ENCODE data around the gene CSH2. TPM values are rescaled to one million over a fixed set of nuclear protein-coding genes. Genes with fewer than 3 reads are reported as not detected.
"Not testable (repeated sequence)": the region's sequence is repeated elsewhere in the genome, so short reads cannot be mapped to it uniquely, and the experiment has no call there.

CSH2 gene
- total RNA-seq, 1 donor from 2014 or later: not detected

DNA sequence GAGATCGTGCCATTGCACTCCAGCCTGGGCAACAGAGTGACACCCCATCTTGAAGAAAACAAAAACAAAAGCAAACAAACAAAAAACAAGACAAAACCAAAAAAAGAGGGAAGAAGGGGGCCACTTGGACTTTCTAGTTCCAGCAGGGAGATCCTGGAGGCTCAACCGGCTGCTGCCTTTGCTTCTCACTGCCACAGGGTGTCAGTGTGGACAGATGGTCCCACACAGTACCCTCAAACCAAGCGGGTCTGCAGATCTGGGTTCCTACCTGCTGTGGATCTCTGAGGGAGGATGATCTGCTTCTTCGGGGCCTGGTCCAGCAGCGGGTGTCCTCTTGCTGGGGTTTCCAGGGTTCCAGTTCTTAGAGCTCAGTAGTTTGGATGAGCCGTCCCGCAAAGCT is 6.9 kb downstream of the CSH2 start:
- not testable (repeated sequence) for DNase-seq (ENCODE audit: extremely low read depth, low read depth, low spot score)

DNA sequence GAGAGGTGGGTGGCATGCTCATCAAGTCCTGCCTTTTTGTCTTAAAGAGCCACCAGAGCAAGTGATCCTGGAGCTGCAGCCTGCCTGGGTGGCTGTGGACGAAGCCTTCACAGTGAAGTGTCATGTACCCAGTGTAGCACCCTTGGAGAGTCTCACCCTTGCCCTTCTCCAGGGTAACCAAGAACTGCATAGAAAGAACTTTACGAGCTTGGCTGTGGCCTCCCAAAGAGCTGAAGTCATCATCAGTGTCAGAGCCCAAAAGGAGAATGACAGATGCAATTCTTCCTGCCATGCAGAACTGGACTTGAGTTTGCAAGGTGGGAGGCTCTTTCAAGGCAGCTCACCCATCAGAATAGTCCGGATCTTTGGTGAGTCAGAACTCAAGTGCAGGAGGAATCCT is 14.2 kb downstream of the CSH2 start:
- no peak for DNase-seq (ENCODE audit: extremely low read depth, low read depth, low spot score)

DNA sequence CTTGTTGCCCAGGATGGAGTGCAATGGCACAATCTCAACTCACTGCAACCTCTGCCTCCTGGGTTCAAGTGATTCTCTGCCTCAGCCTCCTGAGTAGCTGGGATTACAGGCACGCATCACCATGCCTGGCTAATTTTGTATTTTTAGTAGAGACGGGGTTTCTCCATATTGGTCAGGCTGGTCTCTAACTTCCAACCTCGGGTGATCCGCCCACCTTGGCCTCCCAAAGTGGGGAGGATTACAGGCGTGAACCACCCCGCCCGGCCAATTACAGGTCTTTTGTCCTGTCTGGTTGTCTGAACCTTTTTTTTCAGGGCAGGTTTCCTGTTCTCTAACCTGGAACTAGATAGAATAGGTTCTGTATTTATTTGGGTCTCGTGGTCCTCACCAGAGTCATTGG is 17.1 kb downstream of the CSH2 start:
- DNase-seq (ENCODE audit: extremely low read depth, low read depth, low spot score): not testable (repeated sequence)

DNA sequence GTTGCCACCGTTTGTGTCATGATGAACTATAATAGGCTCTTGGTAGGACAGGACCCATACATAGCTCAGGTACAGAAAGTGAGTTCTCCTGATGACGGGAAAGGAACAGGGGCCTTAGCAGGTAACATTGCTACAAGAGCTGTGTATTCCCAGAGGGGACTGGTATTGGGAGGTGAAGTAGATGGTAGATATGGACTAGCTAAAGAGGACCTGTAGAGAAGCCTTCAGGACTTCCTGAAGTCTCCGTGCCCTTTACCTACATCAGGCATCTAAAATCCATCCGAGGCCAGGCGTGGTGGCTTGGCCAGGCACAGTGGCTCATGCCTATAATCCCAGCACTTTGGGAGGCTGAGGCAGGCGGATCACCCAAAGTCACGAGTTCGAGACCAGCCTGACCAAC is 18.3 kb downstream of the CSH2 start:
- no peak for DNase-seq (ENCODE audit: extremely low read depth, low read depth, low spot score)

DNA sequence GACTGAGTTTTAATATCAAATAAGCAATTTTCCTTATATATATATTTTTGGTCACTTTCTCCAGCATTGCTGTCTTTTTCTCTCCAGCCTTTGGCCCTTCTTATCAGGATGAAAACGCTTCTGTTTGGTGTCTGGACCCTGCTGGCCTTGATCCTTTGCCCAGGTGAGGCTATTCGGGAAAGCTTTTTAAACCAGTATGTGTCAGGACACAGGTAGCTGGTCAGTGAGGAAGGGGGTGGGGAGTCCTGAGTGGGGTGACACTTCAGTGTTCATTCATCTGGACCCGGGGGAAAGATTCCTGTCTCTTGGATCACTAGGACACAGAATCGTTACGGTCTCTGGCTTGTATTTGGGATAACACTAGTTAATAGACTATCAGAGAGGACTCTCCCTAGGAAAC is 18.8 kb downstream of the CSH2 start:
- DNase-seq (ENCODE audit: extremely low read depth, low read depth, low spot score): no peak

DNA sequence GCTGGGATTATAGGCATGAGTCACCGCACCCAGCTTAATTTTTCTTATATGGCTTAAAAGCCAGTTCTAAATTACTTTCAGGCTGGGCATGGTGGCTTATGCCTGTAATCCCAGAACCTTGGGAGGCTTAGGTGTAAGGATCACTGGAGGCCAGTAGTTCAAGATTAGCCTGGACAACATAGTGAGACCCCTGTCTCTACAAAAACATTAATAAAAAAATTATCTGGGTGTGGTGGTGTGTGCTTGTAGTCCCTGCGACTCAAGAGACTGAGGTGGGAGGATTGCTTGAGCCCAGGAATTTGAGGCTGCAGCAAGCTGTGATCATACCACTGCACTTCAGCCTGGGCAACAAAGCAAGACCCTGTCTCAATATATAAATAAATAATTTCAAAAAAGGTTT is 20.2 kb downstream of the CSH2 start:
- no peak for DNase-seq (ENCODE audit: extremely low read depth, low read depth, low spot score)

DNA sequence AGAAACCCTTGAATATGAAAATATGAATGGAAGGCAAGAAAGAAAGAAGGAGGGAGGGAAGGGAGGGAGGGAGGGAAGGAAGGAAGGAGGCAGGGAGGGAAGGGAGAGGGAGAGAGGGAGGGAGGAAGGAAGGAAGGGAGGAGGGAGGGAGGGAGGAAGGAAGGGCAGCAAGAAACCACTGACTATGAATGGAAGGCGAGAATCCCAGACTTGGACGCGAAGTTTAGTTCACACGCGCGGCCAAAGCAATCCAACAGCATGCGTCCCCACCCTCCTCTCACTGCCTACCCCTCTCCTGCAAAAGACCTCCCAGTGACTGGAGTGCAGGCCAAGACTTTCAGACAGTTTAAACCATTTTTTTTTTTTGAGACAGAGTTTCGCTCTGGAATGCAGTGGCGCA is 23.1 kb downstream of the CSH2 start:
- DNase-seq (ENCODE audit: extremely low read depth, low read depth, low spot score): no peak

DNA sequence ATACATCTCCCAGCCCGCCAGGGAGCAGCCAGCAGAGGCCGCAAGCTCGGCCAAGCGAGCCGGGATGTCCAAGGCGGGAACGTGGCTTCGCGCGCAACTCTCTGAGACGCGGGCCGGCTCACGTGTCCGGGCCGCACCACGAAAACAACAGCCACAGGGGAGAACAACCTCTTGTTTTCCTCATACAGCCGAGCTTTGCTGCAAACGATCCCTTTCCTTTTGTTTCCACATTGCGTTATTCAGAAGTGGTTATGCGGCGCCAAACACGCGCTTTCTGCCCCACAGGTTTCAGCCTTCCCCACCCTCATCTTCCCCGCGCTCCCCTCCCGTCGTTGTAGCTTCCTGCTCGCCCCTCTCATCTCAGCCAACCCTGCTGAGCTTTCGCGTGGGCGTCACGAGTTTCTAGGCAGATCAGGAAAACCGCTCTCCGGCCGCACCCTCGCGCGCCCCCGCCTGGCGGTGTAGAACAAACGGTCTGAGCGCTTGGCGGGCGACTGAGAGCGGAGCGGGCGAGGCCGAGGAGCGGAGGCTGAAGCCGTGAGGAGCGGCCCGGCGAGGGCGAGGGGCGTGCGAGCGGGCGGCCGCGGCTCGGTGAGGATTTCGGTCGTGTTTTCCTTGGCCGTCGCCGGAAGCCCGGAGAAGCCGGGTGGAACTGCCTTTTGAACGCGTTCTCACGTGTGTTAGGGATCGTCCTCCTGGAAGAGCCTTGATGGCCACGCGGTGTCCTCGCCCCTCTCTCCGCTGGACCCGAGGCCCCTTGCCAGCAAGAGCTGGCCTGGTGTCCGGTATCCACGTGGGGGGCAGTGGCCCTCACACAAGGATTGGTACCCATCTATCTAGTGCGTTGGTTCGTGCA is 24.4 kb downstream of the CSH2 start:
- no peak for DNase-seq (ENCODE audit: extremely low read depth, low read depth, low spot score)

GRCh38 chr17:63847525-63848249 is 25.8 kb downstream of the CSH2 start:
- DNase-seq (ENCODE audit: extremely low read depth, low read depth, low spot score): no peak

GRCh38 chr17:63845509-63845908 is 28.0 kb downstream of the CSH2 start:
- DNase-seq (ENCODE audit: extremely low read depth, low read depth, low spot score): no peak

DNA sequence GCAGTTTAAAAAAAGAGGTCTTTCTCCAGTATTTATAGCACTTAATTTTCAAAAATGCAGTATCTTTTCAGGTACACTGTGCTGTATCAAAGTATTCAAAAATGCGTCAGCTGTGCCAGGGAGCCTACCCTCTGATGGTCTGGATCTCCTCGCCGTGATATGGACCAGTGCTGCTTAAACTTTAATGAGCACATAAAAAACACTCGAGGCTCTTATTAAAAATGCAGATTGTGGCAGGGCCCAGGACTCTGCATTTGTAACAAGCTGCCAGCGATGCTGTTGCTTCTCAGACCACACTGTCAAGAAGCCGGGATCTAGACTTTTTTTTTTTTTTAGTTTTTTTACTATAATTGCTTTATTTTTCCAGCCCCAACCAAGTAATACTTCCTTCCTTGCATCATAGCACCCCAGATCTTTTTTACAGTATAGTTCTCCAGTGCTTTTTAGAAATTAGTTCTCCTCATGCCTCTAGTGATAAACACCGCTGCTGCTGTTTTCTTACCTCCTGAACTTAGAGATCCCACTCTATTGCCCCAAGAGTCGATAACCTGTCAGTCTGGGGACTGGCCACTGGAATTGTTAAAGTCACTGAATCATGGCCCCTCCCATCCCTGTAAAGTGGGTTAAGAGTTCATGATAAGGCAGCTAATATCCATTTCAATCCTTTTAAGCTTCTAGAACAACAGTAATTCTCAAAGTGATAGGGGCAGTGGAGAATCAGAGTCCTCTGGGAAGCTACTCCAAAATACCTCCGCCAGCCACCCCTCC is 29.4 kb downstream of the CSH2 start:
- no peak for DNase-seq (ENCODE audit: extremely low read depth, low read depth, low spot score)

DNA sequence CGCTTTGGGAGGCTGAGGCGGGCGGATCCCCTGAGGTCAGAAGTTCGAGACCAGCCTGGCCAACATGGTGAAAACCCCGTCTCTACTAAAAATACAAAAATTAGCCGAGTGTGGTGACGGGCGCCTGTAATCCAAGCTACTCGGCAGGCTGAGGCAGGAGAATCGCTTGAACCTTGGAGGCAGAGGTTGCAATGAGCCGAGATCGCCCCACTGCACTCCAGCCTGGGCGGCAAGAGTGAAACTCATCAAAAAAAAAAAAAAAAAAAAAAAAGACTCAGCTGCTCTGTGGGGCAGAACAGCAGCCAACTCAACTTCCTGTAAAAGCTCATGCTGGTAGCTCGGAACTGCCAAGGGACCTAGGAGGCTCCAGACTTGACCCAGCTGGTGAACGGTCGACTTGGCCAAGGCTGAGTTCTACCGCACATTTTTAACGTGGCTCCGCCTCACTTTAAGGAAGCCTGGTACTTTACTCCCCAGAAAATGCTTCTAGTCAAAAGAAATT is 30.0 kb downstream of the CSH2 start:
- DNase-seq (ENCODE audit: extremely low read depth, low read depth, low spot score): not testable (repeated sequence)

GRCh38 chr17:63842540-63843386 is 30.7 kb downstream of the CSH2 start, which contains the start of gene SMARCD2:
SMARCD2 (minus strand) TSS chr17:63842685; CDS start chr17:63842674, 11 bp downstream.
- peak; percentile 95 for DNase-seq (ENCODE audit: extremely low read depth, low read depth, low spot score)

DNA sequence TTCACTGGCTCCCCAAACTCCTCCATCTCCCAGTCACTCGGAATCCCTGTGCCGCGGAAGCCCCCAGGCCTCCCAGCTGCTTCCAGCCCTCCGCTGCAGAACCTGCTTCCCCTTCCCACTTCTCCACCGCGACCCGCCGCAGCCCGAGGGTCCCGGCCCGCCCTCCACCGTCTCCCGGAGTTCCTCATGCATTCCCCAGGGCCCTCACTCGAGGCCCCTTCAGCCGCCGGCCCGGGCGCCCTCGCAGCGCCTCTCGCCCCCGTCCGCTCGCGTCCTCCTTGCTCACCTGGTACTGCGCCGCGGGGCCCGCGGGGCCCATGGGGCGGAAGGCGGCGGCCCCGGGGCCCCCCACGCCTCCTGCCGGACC is 31.3 kb downstream of the CSH2 start:
- DNase-seq (ENCODE audit: extremely low read depth, low read depth, low spot score): no peak

- no peak for DNase-seq (ENCODE audit: extremely low read depth, low read depth, low spot score)
These were observed 31.9 kb downstream of the CSH2 start for GRCh38 chr17:63841350-63842172.

DNA sequence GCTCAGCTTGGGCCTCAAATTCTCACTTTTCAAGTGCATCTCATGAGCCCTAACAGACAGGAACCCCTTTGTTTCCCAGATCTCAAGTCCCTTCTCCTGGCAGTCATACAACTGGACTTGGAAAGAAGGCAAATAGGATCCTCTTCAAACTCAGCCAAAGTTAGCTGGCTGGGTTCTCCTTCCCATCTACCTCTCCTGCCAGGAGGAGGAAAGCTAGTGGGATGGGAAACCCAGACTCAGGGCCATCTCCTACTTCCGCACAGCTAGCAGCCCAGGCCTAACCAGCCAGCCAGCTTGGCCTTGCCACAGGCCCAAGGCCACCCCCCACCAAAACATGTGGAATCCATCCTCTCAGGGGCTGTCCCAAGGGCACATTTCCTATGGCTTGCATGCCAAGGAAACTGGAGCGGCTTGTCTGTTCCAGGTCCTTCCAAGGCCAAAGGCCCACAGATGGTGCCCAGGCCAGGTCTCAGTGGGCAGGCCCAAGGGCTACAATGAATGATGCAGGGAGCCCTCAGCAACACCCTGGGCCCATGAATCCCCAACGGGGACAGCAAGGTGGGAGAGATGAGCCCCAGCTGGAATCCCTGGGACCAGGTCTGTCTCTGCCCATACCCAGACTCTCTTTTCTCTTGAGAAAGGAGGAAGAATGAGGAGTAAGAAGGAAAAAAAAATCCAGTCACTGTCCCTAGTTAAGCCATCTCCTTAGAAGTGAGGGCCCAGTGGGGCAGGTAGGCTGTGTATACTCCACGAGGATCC is 32.7 kb downstream of the CSH2 start:
- DNase-seq (ENCODE audit: extremely low read depth, low read depth, low spot score): no peak

- DNase-seq (ENCODE audit: extremely low read depth, low read depth, low spot score): no peak
These were observed 34.8 kb downstream of the CSH2 start for GRCh38 chr17:63838631-63839171.

- no peak for DNase-seq (ENCODE audit: extremely low read depth, low read depth, low spot score)
These were observed 35.4 kb downstream of the CSH2 start for GRCh38 chr17:63837962-63838600.
